H9 (cell line): ENCODE data around the gene MAOA. TPM values are rescaled to one million over a fixed set of nuclear protein-coding genes. Genes with fewer than 3 reads are reported as not detected.
"Not testable (repeated sequence)": the region's sequence is repeated elsewhere in the genome, so short reads cannot be mapped to it uniquely, and the experiment has no call there.

Experiments used
- DNase-seq: peaks from one replicate; pipeline ENCODE4 v3.0.0-alpha.2; 2017
- H2AFZ ChIP-seq: one replicate; pipeline ENCODE4 v1.6.1; 2013; ENCODE audit warnings: mild to moderate bottlenecking, low read length, control low read depth, moderate library complexity
- H2AK5ac ChIP-seq: 2 replicates; pipeline ENCODE4 v1.6.1; 2013; ENCODE audit warnings: low read length, control low read depth, mixed read lengths; ENCODE audit not compliant: insufficient read length
- H2BK120ac ChIP-seq: one replicate; pipeline ENCODE4 v1.6.1; 2013; ENCODE audit warnings: low read depth, mild to moderate bottlenecking, low read length, control low read depth, inconsistent platforms; ENCODE audit not compliant: poor library complexity, severe bottlenecking
- H2BK12ac ChIP-seq: 2 replicates; pipeline ENCODE4 v1.6.1; 2013; ENCODE audit warnings: low read length, control low read depth, mixed read lengths, low read depth; ENCODE audit not compliant: insufficient read length
- H2BK15ac ChIP-seq: 2 replicates; pipeline ENCODE4 v1.6.1; 2013; ENCODE audit warnings: low read depth, low read length, control low read depth
- H2BK20ac ChIP-seq: one replicate; pipeline ENCODE4 v1.6.1; 2013; ENCODE audit warnings: low read depth, mild to moderate bottlenecking, low read length, control low read depth, inconsistent platforms; ENCODE audit not compliant: poor library complexity, severe bottlenecking
- H2BK5ac ChIP-seq: 2 replicates; pipeline ENCODE4 v1.6.1; 2013; ENCODE audit warnings: low read length, control low read depth, mixed read lengths; ENCODE audit not compliant: insufficient read length
- H3K14ac ChIP-seq: 2 replicates; pipeline ENCODE4 v1.6.1; 2013; ENCODE audit warnings: low read length, control low read depth; ENCODE audit not compliant: insufficient read depth
- H3K18ac ChIP-seq: 2 replicates; pipeline ENCODE4 v1.6.1; 2013; ENCODE audit warnings: low read depth, mild to moderate bottlenecking, mixed read lengths, low read length, control low read depth; ENCODE audit not compliant: insufficient read length
- H3K23ac ChIP-seq: 2 replicates; pipeline ENCODE4 v1.6.1; 2013; ENCODE audit warnings: low read length, control low read depth, mixed read lengths, low read depth; ENCODE audit not compliant: insufficient read length
- H3K23me2 ChIP-seq: 2 replicates; pipeline ENCODE4 v1.6.1; 2013; ENCODE audit warnings: low read depth, mild to moderate bottlenecking, mixed read lengths, low read length, control low read depth; ENCODE audit not compliant: insufficient read length, poor library complexity, severe bottlenecking
- H3K27ac ChIP-seq: 2 replicates; pipeline ENCODE4 v1.5.1; 2013; ENCODE audit warnings: low read length, control low read depth, mixed read lengths, low read depth; ENCODE audit not compliant: insufficient read length
- H3K27me3 ChIP-seq: 2 replicates; pipeline ENCODE4 v1.6.1; 2013; ENCODE audit warnings: low read length, control low read depth, inconsistent platforms; ENCODE audit not compliant: insufficient read depth
- H3K4ac ChIP-seq: 2 replicates; pipeline ENCODE4 v1.6.1; 2013; ENCODE audit warnings: low read depth, mild to moderate bottlenecking, control low read depth, inconsistent platforms, low read length, moderate library complexity
- H3K4me1 ChIP-seq: 2 replicates; pipeline ENCODE4 v1.6.1; 2013; ENCODE audit warnings: low read length, control low read depth, inconsistent platforms; ENCODE audit not compliant: insufficient read depth
- H3K4me2 ChIP-seq: 2 replicates; pipeline ENCODE4 v1.6.1; 2013; ENCODE audit warnings: low read length, control low read depth, mixed read lengths; ENCODE audit not compliant: insufficient read length, insufficient read depth
- H3K56ac ChIP-seq: 2 replicates; pipeline ENCODE4 v1.6.1; 2013; ENCODE audit warnings: low read depth, mild to moderate bottlenecking, mixed read lengths, low read length, control low read depth; ENCODE audit not compliant: insufficient read length
- H3K79me1 ChIP-seq: 2 replicates; pipeline ENCODE4 v1.6.1; 2013; ENCODE audit warnings: low read depth, mild to moderate bottlenecking, moderate library complexity, low read length, control low read depth, inconsistent platforms; ENCODE audit not compliant: insufficient read depth, poor library complexity, severe bottlenecking
- H3K79me2 ChIP-seq: 2 replicates; pipeline ENCODE4 v1.6.1; 2013; ENCODE audit warnings: low read length, control low read depth, inconsistent platforms; ENCODE audit not compliant: insufficient read depth
- H3K9ac ChIP-seq: 2 replicates; pipeline ENCODE4 v1.6.1; 2013; ENCODE audit warnings: low read length, control low read depth, mixed read lengths; ENCODE audit not compliant: insufficient read length; ENCODE audit errors: extremely low read depth
- H3K9me3 ChIP-seq: one replicate; pipeline ENCODE4 v1.6.1; 2013; ENCODE audit warnings: low read depth, low read length, inconsistent platforms; ENCODE audit not compliant: control insufficient read depth
- H3T11ph ChIP-seq: one replicate; pipeline ENCODE4 v1.6.1; 2013; ENCODE audit warnings: mild to moderate bottlenecking, low read length, control low read depth, inconsistent platforms
- H4K20me1 ChIP-seq: one replicate; pipeline ENCODE4 v1.6.1; 2013; ENCODE audit not compliant: control insufficient read depth, insufficient read length, insufficient read depth
- H4K5ac ChIP-seq: 2 replicates; pipeline ENCODE4 v1.6.1; 2013; ENCODE audit warnings: low read depth, mild to moderate bottlenecking, mixed read lengths, low read length, control low read depth; ENCODE audit not compliant: insufficient read length
- H4K8ac ChIP-seq: replicated peaks from 2 replicates; pipeline ENCODE4 v1.6.1; 2013; ENCODE audit warnings: low read length, control low read depth, mixed read lengths, low read depth; ENCODE audit not compliant: insufficient read length
- H4K91ac ChIP-seq: 2 replicates; pipeline ENCODE4 v1.6.1; 2013; ENCODE audit warnings: low read depth, mild to moderate bottlenecking, moderate library complexity, mixed read lengths, low read length, control low read depth; ENCODE audit not compliant: insufficient read length
- H3K27ac Mint-ChIP-seq, 3 experiments: 2 replicates in 2 of 3; 3 replicates in 1 of 3; pipeline ENCODE4 v1.8.0; 2020 to 2021; ENCODE audit warnings: mixed read lengths in 3 of 3, mild to moderate bottlenecking in 1 of 3, moderate library complexity in 1 of 3
- H3K27me3 Mint-ChIP-seq: 2 replicates; pipeline ENCODE4 v1.8.0; 2021; ENCODE audit warnings: low read depth, mild to moderate bottlenecking, moderate library complexity, mixed read lengths
- H3K36me3 Mint-ChIP-seq, 3 experiments: 2 replicates in 2 of 3; 3 replicates in 1 of 3; pipeline ENCODE4 v1.8.0; 2020 to 2021; ENCODE audit warnings: low read depth in 3 of 3, mixed read lengths in 3 of 3; ENCODE audit not compliant: insufficient read depth in 1 of 3
- H3K4me1 Mint-ChIP-seq, 2 experiments: 2 replicates each; pipeline ENCODE4 v1.8.0; 2020; ENCODE audit warnings: mixed read lengths in 2 of 2
- H3K4me3 Mint-ChIP-seq, 2 experiments: 2 replicates in 1 of 2; 3 replicates in 1 of 2; pipeline ENCODE4 v1.8.0; 2020 to 2021; ENCODE audit warnings: mild to moderate bottlenecking in 2 of 2, mixed read lengths in 2 of 2, moderate library complexity in 1 of 2
- H3K9me3 Mint-ChIP-seq, 2 experiments: 2 replicates in 1 of 2; 3 replicates in 1 of 2; pipeline ENCODE4 v1.8.0; 2020; ENCODE audit warnings: mild to moderate bottlenecking in 2 of 2, mixed read lengths in 2 of 2, moderate library complexity in 1 of 2
- WGBS: extraction: QIAGEN DNeasy Blood & Tissue Kit; methylation state at CpG from one replicate; pipeline ENCODE4 v1.1.7; 2013; ENCODE audit warnings: missing lambda C conversion rate, low lambda C conversion rate, mixed read lengths; ENCODE audit not compliant: insufficient read length; ENCODE audit errors: extremely low coverage; 5-methylcytosine and 5-hydroxymethylcytosine counted together
- total RNA-seq: library from RNA; stranded (reverse); gene quantifications from 2 replicates; pipeline ENCODE4 v1.2.1, GENCODE V29; 2021
- TF ChIP-seq, protein P1 (sequence below): fragments of 200-600 bp; sonication (generic); conservative IDR thresholded peaks from 3 replicates; pipeline ENCODE4 v1.8.0; 2021; ENCODE audit warnings: antibody characterized with exemption, mild to moderate bottlenecking

Gene MAOA
- total RNA-seq, 1 experiment from 2014 or later: 0.28 TPM

- Mint-ChIP-seq H3K4me1 (peaks cover 59 to 65% of the 10 kb centered on the region in 2 experiments), H3K27me3 (no peaks in the 10 kb centered on the region), H3K27ac (peak overlapping the region; percentile 68 to 95 (median 94)), H3K4me3 (peak overlapping the region; percentile 16 to 30; a peak in 4 of 5 replicates), H3K9me3 (peaks cover 18 to 53% of the 10 kb centered on the region in 2 experiments), H3K36me3 (peaks cover 10 to 23% (median 17%) of the 10 kb centered on the region in 3 experiments)
- peak overlapping the region; percentile 41 for H3K4me2 ChIP-seq
- no peak overlapping the region for H2BK15ac ChIP-seq
- no CpG with 5 or more reads among the region's 3 CpGs for WGBS
- no peak overlapping the region for H3K56ac ChIP-seq
- H2BK12ac ChIP-seq: no peak overlapping the region
- H4K5ac ChIP-seq: no peak overlapping the region
- no peak overlapping the region for H3K4ac ChIP-seq
- H3K79me1 ChIP-seq: no peaks in the 10 kb centered on the region
- no peak overlapping the region for H4K8ac ChIP-seq
- H2BK20ac ChIP-seq: no peak overlapping the region
- H2BK5ac ChIP-seq: peak overlapping the region; percentile 26
- no peak overlapping the region for H4K91ac ChIP-seq
- no peak overlapping the region for H3T11ph ChIP-seq
- H3K23me2 ChIP-seq: peaks cover 3% of the 10 kb centered on the region
- DNase-seq: peak; percentile 76
- no peak overlapping the region for H3K23ac ChIP-seq
- H2AFZ ChIP-seq: no peak overlapping the region
- no peaks in the 10 kb centered on the region for H3K9me3 ChIP-seq
- no peaks in the 10 kb centered on the region for H4K20me1 ChIP-seq
- no peak overlapping the region for H3K9ac ChIP-seq
- peak overlapping the region; percentile 95 for H3K27ac ChIP-seq
- no peak overlapping the region for H3K14ac ChIP-seq
- TF ChIP-seq, protein P1, sequence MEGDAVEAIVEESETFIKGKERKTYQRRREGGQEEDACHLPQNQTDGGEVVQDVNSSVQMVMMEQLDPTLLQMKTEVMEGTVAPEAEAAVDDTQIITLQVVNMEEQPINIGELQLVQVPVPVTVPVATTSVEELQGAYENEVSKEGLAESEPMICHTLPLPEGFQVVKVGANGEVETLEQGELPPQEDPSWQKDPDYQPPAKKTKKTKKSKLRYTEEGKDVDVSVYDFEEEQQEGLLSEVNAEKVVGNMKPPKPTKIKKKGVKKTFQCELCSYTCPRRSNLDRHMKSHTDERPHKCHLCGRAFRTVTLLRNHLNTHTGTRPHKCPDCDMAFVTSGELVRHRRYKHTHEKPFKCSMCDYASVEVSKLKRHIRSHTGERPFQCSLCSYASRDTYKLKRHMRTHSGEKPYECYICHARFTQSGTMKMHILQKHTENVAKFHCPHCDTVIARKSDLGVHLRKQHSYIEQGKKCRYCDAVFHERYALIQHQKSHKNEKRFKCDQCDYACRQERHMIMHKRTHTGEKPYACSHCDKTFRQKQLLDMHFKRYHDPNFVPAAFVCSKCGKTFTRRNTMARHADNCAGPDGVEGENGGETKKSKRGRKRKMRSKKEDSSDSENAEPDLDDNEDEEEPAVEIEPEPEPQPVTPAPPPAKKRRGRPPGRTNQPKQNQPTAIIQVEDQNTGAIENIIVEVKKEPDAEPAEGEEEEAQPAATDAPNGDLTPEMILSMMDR: no peak
- no peak overlapping the region for H2AK5ac ChIP-seq
- peaks cover 15% of the 10 kb centered on the region; the same call in 1 of the 2 replicates for H3K4me1 ChIP-seq
- no peak overlapping the region for H2BK120ac ChIP-seq
- H3K18ac ChIP-seq: no peak overlapping the region
- H3K27me3 ChIP-seq: no peaks in the 10 kb centered on the region
- no peaks in the 10 kb centered on the region for H3K79me2 ChIP-seq
Measured at GRCh38 chrX:43618366-43619205, 37.5 kb upstream of the MAOA start.

DNA sequence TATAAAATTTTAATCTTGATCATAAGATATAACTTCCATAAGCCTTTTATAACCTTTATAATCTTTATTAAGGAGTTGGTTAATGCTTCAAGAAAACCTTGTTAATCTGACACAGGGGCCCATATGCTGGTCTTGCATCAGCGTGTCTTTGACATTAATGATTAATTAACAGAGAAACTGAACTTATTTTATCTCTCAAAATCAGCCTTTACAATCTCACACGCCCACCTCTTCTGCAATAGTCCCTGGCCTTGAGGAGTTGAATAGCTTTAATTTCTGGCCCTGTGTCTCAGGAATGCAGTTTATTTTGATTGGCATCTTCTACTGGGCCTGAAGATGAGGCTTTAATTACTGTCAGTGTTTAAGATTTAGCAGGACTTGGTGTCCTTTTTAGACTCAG, 36.2 kb upstream of the MAOA start:
- not testable (repeated sequence) for H2BK5ac ChIP-seq, H3K4ac ChIP-seq, H3K4me2 ChIP-seq, H3K9ac ChIP-seq, H2AFZ ChIP-seq, H3K27ac ChIP-seq, H3K23me2 ChIP-seq, H2BK120ac ChIP-seq, H4K91ac ChIP-seq, H3T11ph ChIP-seq, H3K9me3 ChIP-seq, H2BK15ac ChIP-seq, H3K79me1 ChIP-seq, H3K56ac ChIP-seq, H3K79me2 ChIP-seq, H3K14ac ChIP-seq, DNase-seq, H4K8ac ChIP-seq, H4K20me1 ChIP-seq, H3K27me3 ChIP-seq, H3K27me3 Mint-ChIP-seq, H3K4me3 Mint-ChIP-seq, H3K18ac ChIP-seq, H2BK12ac ChIP-seq, H2BK20ac ChIP-seq, H4K5ac ChIP-seq, H2AK5ac ChIP-seq, H3K23ac ChIP-seq
- WGBS: no CpG with 5 or more reads among the region's 2 CpGs
- peaks cover 10 to 30% (median 20%) of the 10 kb centered on the region in 3 experiments for H3K36me3 Mint-ChIP-seq
- peak overlapping the region; percentile 81 to 98 (median 94); a peak in 3 of 7 replicates for H3K27ac Mint-ChIP-seq
- H3K4me1 ChIP-seq: peaks cover 15% of the 10 kb centered on the region; the same call in 1 of the 2 replicates
- peaks cover 62 to 70% of the 10 kb centered on the region in 2 experiments for H3K4me1 Mint-ChIP-seq
- peaks cover 25 to 56% of the 10 kb centered on the region in 2 experiments for H3K9me3 Mint-ChIP-seq
